GM19395 (cell line): ENCODE measurements around the gene CDRT4.

Experiments used
- ATAC-seq: cut with Tn5 transposase; IDR thresholded peaks from one replicate; pipeline ENCODE4 v1.9.1; 2021; ENCODE audit warnings: mild to moderate bottlenecking, moderate library complexity; ENCODE audit not compliant: unreplicated experiment

The CDRT4 gene

GRCh38 chr17:15432807-15433611, 34.4 kb downstream of the CDRT4 start:
- no peak for ATAC-seq

- no peak for ATAC-seq
Measured at GRCh38 chr17:15431766-15432165, 35.7 kb downstream of the CDRT4 start.

GRCh38 chr17:15431196-15431595, 36.2 kb downstream of the CDRT4 start:
- no peak for ATAC-seq

- ATAC-seq, result no peak
Measured at GRCh38 chr17:15424521-15424920, 42.9 kb downstream of the CDRT4 start.

- ATAC-seq, result no peak
Measured at GRCh38 chr17:15422392-15422965, 44.9 kb downstream of the CDRT4 start.

- no peak for ATAC-seq
Measured at GRCh38 chr17:15418781-15419180, 48.6 kb downstream of the CDRT4 start.

GRCh38 chr17:15414532-15415306, 52.7 kb downstream of the CDRT4 start:
- ATAC-seq, result no peak

GRCh38 chr17:15413101-15413771, 54.2 kb downstream of the CDRT4 start:
- ATAC-seq, result no peak

- ATAC-seq, result no peak
Measured at GRCh38 chr17:15412606-15413005, 54.8 kb downstream of the CDRT4 start.

- ATAC-seq, result no peak
Measured at GRCh38 chr17:15411384-15412198, 55.8 kb downstream of the CDRT4 start.

GRCh38 chr17:15409721-15410250, 57.6 kb downstream of the CDRT4 start:
- ATAC-seq, result no peak

- no peak for ATAC-seq
Measured at GRCh38 chr17:15408803-15409202, 58.6 kb downstream of the CDRT4 start.

- no peak for ATAC-seq
Measured at GRCh38 chr17:15406081-15406480, 61.3 kb downstream of the CDRT4 start.

- no peak for ATAC-seq
Measured at GRCh38 chr17:15405058-15405415, 62.4 kb downstream of the CDRT4 start.

GRCh38 chr17:15404106-15405057, 63.0 kb downstream of the CDRT4 start:
- no peak for ATAC-seq

- ATAC-seq, result no peak
Measured at GRCh38 chr17:15403276-15403939, 64.0 kb downstream of the CDRT4 start.

- no peak for ATAC-seq
Measured at GRCh38 chr17:15399443-15399842, 68.0 kb downstream of the CDRT4 start.

GRCh38 chr17:15398736-15399331, 68.6 kb downstream of the CDRT4 start:
- no peak for ATAC-seq
